HG02884 (cell line): ENCODE data around the gene RUBCN.
A peak's percentile ranks its signal among the peaks of the same experiment; 100 is the strongest.

Experiments used
- ATAC-seq: cut with Tn5 transposase; IDR thresholded peaks from one replicate; pipeline ENCODE4 v1.9.1; 2021; ENCODE audit warnings: mild to moderate bottlenecking, moderate library complexity; ENCODE audit not compliant: unreplicated experiment

RUBCN gene

DNA sequence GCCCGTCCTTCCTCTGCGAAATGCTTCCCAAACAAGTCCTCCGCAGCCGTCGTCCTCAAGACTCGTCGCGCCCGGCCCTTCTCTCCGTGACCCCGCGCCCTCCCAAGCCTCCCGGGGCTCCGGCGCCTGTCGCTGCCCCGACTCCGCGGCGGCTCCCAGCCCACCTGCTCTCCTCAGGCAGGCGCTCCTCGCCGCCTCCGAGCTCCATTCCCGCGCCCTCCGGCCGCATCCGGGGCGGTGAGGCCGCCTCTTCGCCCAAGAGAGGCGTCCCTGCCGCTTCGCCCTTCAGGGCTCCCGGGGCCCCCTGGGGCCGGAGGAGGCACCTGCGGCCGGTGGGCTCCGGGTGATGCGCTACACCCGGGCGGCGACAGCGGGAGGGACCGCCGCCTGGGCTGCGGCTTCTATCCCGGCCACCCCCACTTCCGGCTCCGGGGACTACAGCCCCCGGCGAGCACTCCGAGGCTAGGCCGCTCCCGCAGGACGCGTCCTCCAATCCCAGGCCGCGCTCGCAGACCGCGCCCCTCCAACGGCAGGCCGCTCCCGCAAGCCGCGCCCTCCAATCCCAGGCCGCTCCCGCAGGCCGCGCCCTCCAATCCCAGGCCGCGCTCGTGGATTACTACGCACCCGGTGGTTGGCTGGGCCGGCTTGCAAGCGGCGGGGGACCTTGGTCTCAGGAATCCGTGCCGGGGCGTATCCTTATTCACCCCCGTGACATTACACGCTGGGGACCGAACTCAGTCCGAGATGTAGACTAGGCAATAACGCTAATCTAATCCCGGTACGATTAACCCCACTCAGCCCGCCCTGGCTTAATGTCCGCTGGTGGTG is at the start of gene RUBCN:
Gene RUBCN (minus strand): TSS at position 414 of the 828 bp plus-strand sequence. CDS start 185 bp downstream, at position 229.
- ATAC-seq = peak; percentile 74

DNA sequence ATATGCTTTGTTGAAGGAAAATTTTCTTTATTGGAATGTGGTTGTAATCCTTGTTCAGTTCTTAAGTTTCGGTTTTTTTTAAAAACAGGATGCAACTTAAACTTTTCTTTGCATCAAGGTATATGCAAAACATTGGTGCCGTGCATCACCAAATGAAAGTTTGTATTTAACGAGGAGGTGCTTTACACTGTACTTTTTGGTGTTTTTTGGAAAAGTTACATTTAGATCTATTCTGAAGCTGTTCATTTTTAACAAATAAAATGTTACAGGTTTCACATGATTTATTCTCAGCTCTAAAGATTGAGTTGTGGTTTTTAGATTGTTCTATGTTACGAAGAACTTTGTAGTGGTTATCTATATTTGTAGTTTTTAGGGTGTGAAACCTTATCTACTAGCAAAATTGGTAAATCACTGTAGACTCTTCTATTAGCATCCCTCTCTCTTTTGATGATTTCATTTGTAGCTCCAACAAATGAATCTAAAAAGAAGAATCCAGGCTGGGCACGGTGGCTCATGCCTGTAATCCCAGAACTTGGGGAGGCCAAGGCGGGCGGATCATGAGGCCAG is 47.4 kb upstream of the RUBCN start:
- ATAC-seq = no peak

DNA sequence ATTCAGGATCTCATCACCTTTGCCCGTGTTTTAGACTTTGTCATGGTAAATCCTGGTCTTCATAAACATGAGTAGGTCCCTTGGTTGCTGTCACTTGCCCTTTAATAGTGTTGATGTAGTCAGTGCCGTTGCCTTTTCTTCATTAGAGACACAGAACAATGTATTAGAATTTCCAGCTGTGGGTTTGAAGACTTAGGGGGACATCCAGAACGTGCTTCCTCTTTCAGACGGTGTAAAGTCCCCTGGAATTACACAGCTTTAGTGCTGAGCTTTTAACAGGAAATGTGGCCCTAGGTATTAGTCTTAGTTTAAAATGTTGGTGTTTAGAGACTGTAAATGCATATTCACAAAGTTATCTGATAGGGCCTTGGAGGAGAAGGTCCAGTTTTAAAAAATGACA is 45.5 kb upstream of the RUBCN start:
- ATAC-seq = no peak

DNA sequence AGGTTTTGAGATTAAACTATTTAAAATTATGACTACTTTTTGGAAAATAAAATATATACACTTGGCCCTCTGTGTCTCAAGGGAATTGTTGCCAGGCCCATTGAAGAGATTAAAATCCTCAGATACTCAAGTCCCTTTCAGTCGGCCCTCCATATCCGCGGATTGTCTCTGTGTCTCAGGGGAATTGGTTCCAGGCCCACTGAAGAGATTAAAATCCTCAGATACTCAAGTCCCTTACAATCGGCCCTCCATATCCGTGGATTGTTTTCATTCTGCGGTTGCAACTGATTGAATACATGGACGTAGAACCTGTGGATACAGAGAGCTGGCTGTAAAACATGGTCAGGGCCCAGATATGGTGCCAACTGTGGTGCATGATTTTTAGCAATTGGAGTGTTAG is 38.6 kb upstream of the RUBCN start:
- ATAC-seq = no peak

DNA sequence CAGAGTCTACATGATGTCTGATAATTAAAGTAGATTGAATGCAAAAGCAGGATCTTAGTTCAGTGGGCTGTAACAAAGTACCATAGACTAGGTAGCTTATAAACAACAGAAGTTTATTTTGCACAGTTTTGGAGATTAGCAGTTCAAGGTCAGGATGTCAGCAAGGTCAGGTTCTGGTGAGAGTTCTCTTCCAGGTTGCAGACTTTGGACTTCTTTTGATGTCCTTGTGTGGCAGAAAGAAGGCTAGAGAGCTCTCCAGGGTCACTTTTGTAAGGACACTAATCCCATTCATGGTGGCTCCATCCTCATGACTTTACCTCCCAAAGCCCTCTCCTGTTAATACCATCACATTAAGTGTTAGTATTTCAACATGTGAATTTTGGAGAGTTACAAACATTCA is 25.1 kb upstream of the RUBCN start:
- ATAC-seq = no peak

DNA sequence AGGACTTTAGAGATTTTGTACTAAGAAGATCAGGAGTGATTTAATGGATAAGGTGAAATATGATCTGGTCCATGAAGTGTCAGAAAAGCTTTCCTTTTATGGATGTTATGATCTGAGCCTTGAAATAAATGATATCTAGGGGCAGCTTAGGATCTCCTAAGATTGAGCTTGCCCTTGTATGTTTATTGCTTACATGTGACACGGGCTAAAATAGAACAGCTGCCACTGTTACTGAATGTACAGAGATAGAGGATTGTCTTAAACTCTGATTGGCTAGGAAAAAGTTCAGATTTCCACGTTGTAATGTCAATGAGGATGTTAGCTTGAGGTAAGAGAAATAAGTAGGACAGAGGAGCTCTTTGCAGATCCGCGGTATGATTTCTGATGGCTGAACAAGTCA is 21.8 kb upstream of the RUBCN start:
- no peak for ATAC-seq

DNA sequence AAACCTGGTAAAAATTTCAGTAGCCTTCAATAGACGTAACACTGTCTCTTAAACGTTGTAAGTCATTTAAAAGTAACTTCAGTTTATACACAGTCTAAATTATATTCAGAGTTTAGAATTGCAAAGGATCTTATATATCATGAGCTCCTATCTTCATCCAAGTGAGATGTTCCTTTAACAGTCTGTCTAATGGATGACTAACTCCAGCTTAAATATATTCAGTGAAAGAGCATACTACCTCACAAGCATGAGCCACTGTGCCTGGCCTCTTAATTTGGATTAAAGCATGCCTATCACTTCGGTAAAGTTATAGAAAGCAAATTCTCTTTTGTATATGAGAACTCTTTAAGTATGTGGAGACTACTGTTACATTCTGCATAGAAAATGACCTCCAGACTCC is 20.0 kb upstream of the RUBCN start:
- ATAC-seq = no peak

DNA sequence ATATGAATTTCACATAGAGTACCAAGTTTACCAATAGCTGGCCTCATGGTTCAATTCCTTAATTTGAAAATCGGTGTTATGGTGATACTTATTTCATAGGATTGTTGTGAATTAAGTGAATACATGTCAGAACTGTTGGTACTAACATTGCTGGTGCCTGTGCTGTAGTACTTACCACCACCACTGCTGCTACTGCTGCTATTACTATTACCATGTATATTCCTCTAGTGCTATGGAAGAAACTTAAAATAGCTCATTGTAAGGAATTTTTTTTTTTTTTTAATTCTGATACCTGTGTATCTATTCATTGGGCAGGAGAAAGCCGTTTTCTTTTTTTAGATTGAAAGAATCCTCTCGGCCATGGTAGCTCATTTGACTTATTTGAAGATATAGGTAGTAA is 16.6 kb upstream of the RUBCN start:
- no peak for ATAC-seq

DNA sequence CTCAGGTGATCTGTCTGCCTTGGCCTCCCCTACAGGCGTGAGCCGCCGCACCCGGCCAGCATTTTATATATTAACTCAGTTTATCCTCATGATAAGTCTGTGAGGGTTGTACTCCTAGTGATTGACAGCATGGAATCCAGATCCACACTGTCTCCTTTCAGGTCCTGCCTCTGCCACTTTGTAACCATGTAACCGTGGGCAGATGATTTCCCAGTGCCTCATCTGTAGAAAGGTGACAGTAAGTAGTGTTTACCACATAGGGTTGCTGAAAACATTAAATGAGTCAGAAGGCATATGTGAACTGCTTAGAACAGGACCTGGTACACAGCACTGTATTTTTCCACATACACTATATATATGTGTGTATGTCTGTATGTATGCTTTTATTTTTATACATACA is 15.4 kb upstream of the RUBCN start:
- ATAC-seq = no peak

DNA sequence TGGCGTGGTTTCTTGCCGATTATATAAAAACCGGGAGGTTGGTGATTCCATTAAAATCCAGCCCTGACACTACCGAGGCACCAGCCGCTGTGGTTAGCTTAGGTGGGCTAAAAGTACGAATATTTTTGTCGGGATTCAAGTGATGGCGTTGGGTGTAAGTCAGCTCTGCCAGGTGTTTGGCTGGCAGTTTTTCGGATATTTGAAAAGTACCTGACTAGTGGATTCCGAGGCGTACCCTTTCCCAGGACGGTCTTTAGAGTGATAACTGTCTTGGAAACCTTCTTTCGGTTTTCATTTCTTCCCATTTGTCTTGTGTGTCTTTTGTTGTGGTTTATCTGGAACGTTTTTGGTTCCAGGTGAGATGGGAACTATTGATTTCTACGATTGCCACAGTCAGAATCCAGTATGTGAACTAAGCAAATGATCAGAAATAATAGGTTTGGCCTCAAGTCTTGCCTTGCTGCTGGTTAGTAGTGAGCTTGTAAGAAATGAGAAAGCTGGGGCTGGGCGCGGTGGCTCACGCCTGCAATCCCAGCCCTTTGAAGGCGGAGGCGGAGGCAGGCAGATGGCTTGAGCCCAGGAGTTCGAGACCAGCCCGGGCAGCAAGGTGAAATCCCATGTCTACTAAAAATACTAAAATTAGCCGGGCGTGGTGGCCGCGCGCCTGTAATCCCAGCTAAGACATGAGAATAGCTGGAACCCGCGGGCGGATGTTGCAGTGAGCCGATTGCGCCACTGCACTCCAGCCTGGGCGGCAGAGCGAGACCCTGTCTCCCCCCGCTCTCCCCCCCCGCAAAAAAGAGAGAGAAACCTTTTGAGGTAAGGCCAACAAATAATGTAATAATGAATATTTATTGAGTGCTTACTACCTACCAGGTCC is 14.4 kb upstream of the RUBCN start:
- no peak for ATAC-seq

DNA sequence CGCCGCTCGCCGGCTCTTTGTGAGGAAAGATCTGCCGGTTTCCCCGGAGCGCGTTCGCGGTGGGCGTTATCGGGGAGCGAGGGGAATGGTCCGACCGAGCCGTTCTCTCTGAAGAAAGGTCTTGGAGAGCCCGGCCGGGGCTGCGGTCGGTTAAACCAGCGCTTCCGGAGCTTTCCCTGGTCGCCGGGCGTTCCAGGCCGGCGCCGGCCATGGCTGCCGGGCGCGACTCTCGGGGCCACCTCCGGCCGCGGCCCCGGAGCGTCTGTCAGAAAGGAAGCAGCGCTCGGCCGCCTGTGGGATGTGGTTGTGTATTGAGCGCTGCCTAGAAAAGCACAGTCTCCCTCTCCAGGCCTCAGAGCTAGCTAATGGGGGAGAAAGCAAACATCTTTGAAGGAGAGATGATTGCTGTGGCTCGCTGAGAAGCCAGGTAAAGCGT is 13.7 kb upstream of the RUBCN start:
- ATAC-seq = no peak

DNA sequence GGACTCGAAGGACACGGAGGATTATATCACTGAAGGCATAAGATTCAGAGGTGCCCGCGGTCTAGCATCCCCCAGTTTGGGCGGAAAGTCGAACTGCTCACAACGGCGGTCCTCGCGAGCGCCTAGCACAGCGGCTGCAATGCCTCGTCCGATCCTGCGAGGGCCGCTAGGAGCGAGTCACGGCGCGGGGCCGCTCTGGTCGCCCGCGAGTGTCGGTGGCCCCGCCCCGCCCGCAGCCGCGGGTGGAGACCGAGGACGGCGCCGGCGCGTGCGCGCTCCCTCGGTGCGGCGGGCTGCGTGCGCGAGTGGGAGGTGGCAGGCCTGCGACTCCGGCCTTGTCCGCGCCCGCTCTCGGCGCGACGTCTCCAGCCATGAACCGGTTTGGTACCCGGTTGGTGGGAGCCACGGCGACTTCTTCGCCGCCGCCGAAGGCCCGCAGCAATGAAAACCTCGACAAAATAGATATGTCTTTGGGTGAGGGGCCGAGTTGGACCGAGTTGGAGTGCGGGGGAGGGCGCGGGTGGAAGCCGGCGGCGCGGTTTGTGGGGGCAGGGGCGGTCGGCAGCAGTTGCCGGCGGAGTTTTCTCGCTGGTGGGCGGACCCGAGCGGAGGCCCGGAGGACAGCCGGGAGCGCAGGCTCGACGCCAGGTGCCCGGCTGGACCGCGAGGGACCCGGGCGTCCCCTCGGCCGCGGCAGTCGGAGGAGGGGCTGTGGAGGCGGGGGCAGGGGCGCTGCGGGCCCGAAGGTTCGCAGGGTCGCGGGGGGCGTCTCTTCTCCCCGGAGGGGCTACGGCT is 13.1 kb upstream of the RUBCN start, which contains the start of gene FYTTD1:
Gene FYTTD1 (plus strand): TSS at position 283 of the 795 bp plus-strand sequence. CDS start 89 bp downstream, at position 372.
- peak; percentile 67 for ATAC-seq

DNA sequence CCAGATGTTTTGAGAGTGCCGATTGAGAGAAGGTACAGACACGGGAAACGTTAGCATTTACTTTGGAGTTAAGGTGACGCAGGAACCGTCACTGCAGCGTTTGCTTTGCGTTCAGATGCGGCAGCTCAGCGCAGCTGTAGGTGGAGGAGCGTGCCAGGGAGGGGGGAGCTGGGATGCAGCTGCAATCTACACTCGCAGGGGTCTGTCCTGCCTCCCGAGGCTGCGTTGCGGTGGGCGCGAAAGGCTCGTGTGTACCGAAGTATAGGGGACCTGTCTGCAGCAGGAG is 12.6 kb upstream of the RUBCN start:
- peak; percentile 36 for ATAC-seq

DNA sequence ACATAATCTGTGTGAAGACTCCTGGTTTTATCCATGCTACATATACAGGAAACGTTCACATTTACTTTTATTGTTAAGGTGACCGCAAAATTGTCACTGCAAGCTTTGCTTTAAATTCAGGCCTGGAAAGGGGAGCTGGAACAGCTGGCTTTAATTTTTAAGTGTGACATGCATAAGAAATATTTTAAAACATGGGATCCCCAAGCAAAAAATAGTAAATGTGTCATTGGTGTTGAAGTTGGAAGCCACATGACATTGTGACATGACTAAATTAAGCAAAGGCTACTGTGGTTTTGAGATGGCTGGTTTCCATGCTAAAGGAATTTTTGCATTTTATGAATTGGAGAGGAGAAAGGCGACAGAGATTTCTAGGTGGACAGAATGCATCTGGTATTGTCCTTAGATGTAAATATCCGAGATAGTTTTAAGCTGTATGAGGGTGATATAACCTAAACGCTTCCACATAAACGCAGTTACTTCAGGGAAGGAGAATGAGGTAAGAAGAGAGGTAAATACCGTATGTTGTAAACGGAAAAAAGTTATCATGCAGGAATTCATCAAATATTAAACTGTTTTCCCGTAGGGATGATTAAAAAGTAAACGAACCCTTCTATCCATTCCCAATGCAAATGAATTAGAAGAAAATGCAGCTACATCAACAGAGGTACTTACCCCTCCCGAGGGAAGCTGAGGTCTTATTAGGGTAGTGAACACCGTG is 12.1 kb upstream of the RUBCN start:
- ATAC-seq = no peak

DNA sequence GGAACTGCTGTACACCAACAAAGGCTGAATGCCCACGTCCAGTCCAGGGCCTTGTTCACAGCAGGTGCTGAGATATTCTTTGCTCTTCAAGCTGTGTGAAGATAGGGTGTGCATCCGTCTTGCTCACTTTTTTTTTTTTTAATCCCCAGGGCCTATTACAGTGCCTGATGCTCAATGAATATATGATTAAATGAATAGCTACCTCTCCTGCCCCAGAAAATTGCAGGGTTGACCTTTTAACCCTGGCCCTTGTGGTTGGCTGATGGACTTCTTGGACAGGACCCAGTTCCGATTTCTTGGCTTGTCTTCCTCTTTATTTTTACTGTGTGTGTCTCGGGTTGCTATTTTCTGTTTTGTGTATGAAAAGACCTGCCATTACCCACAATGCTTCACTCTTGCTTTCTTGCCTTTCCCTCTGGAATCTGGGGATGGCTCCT is 10.1 kb upstream of the RUBCN start:
- ATAC-seq = no peak

DNA sequence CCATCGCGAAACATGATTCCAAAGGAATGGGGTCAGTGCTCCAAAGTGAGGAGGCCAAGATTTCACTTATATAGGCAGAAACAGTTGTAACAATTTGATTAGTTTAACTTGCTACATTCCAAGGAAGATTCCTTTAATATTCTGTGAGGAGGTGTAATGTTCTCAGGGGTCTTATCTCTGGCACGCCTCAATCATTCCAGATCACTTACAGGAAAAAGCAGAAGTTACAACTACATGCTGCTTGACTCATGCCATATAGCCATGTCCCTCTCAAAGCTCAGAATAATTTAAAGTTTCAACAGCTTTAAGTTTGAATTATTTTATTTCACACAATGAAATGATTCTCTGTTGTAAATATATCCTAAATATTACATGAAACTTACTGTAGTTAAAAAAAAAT is 9.5 kb upstream of the RUBCN start:
- ATAC-seq = no peak

DNA sequence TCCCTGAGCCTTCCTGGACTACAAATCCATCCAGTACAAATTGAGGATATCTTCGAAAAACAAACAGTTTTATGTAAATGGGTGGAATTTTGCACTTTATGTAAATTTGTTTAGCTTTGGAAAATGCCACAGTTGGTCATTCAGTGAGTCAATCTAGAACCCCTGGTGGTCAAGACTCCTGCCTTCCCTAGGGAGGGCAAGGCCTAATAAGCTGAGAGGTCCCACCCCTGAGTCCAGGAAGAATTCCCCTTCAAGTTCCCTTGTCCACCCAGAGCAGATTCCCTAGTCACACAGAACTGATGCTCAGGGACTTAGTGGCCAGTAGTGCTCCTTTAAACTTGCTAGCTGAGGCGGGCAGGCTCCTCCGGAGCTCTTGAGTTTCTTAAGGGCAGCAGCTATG is 6.1 kb upstream of the RUBCN start:
- no peak for ATAC-seq

DNA sequence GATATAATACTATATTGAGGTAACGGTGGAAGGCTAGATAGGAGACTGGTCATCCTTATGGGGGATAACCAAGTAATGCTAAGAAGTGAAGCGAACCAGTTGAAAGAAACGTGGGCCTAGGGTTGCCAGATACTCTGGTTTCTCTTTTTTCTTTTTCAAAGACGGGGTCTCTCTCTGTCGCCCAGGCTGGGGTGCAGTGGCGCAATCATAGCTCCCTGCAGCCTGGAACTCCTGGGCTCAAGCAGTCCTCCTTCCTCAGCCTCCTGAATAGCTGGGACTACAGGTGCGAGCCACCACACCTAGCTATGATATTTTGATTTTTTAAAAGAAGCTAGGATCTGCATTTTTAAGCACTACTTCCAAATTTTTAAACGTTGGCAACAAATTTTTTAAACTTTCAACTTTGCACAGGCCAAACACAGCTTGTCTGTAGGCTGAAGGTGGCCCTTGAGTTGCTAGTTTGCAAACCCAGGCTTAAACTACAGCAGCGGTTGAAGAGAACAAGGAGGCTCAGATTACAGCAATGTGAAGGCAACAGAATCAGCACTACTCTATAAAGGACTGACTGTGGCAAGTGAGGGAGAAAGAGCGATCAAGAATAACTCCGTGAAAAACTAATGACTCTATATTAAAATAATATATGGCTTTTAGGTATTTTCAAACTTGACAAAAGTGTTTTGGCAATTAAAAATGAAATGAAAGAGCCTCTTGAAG is 1.2 kb upstream of the RUBCN start:
- no peak for ATAC-seq

DNA sequence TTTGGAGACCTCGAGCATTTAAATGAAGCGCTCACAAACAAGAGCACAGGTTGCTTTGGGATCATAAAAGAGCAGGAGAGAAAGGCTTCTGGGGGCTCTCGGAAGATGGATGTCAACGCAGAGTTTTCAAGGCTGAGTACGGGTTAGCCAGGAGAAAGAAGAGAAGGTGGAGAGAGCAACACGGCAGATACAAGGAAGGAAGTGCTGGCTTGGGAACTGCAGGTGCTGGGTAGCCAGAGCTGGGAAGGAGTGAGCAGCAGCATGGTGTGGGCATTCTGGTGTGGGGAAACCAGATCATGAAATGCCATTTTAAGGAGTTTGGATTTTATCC is 580 bp upstream of the RUBCN start:
- ATAC-seq = no peak

DNA sequence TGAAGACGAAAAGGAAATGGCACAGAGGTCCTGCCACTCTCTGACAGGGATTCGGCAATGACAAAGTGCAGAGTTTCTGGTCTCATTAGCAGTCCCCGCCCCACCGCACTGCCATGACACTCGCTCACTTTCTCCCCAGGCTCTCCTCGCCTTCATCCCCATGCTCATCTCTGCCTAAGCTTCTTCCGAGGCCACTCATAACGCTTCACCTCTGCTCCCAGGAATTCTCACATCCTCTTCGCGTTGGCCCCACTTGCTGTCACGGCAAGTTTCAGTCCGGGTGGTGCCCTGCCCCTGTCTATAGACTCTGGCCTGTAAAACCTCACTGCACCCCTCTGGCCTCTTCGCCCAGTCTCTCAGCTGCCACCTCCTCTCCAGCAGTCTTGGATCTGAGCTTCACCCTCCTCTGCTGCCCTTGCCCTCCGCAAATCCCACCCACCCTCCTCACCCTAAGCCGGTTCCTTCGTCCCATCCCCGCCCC is 654 bp downstream of the RUBCN start:
- no peak for ATAC-seq
